Neural cell (in vitro differentiated cells): ENCODE results near the gene TAAR9. TPM values are rescaled to one million over a fixed set of nuclear protein-coding genes. Genes with fewer than 3 reads are reported as not detected.

ENCODE experiments used
- H2AFZ ChIP-seq: fragments of 200-600, 300-800 bp; sonication (generic), shearing (Covaris generic); 2 replicates; pipeline ENCODE4 v1.6.0; 2014; ENCODE audit warnings: low read depth, mild to moderate bottlenecking, antibody characterized with exemption, low read length, moderate library complexity
- H3F3A ChIP-seq: fragments of 200-600 bp; shearing (Covaris generic); 2 replicates; pipeline ENCODE4 v1.6.1; 2016; ENCODE audit warnings: mild to moderate bottlenecking, moderate library complexity, mixed read lengths, antibody characterized with exemption, low read length; ENCODE audit not compliant: insufficient read depth, poor library complexity, severe bottlenecking
- H3K27ac ChIP-seq: fragments of 200-600, 300-800 bp; sonication (generic), shearing (Covaris generic); 2 replicates; pipeline ENCODE4 v1.5.1; 2014; ENCODE audit warnings: mild to moderate bottlenecking, low read length, moderate library complexity
- H3K27me3 ChIP-seq: fragments of 300-800, 200-600 bp; sonication (generic), shearing (Covaris generic); 2 replicates; pipeline ENCODE4 v1.6.0; 2014; ENCODE audit warnings: mild to moderate bottlenecking, low read depth, low read length, moderate library complexity; ENCODE audit not compliant: insufficient read depth
- H3K36me3 ChIP-seq: fragments of 300-800, 200-600 bp; sonication (generic), shearing (Covaris generic); 2 replicates; pipeline ENCODE4 v1.5.1; 2014; ENCODE audit warnings: mild to moderate bottlenecking, antibody characterized with exemption, low read length, moderate library complexity; ENCODE audit not compliant: insufficient read depth
- H3K4me2 ChIP-seq: fragments of 300-800, 200-600 bp; sonication (generic), shearing (Covaris generic); 2 replicates; pipeline ENCODE4 v1.6.0; 2014; ENCODE audit warnings: mild to moderate bottlenecking, low read length
- H3K4me3 ChIP-seq: fragments of 300-800, 200-600 bp; sonication (generic), shearing (Covaris generic); 2 replicates; pipeline ENCODE4 v1.5.1; 2014; ENCODE audit warnings: mild to moderate bottlenecking, low read length, moderate library complexity
- H3K79me2 ChIP-seq: fragments of 200-600 bp; shearing (Covaris generic); replicated peaks from 2 replicates; pipeline ENCODE4 v1.6.0; 2014; ENCODE audit warnings: mild to moderate bottlenecking, low read length, moderate library complexity; ENCODE audit not compliant: insufficient read depth
- H3K9ac ChIP-seq: fragments of 300-800, 200-600 bp; sonication (generic), shearing (Covaris generic); 2 replicates; pipeline ENCODE4 v1.6.1; 2016; ENCODE audit warnings: mild to moderate bottlenecking, low read length, mixed read lengths
- H3K9me2 ChIP-seq: fragments of 200-600 bp; shearing (Covaris generic); 2 replicates; pipeline ENCODE4 v1.6.1; 2016; ENCODE audit warnings: mild to moderate bottlenecking, low read length, mixed read lengths; ENCODE audit not compliant: insufficient read depth
- H3K9me3 ChIP-seq: fragments of 200-600, 300-800 bp; sonication (generic), shearing (Covaris generic); 2 replicates; pipeline ENCODE4 v1.6.1; 2016; ENCODE audit warnings: mild to moderate bottlenecking, mixed run types, low read length, moderate library complexity, mixed read lengths
- H4K20me1 ChIP-seq: fragments of 200-600 bp; shearing (Covaris generic); 2 replicates; pipeline ENCODE4 v1.6.1; 2016; ENCODE audit warnings: mild to moderate bottlenecking, mixed run types; ENCODE audit not compliant: insufficient read depth
- CTCF ChIP-seq: fragments of 450-650 bp; IDR thresholded peaks from 2 replicates; pipeline ENCODE4 v1.5.1; 2014; ENCODE audit warnings: antibody characterized with exemption, mild to moderate bottlenecking, moderate library complexity; ENCODE audit not compliant: poor library complexity, severe bottlenecking
- EP300 ChIP-seq: fragments of 450-650 bp; conservative IDR thresholded peaks from 2 replicates; pipeline ENCODE4 v1.6.1; 2014; ENCODE audit warnings: antibody characterized with exemption, mild to moderate bottlenecking, moderate library complexity; ENCODE audit not compliant: poor library complexity, severe bottlenecking
- EZH2 ChIP-seq: fragments of 200-600, 300-800 bp; shearing (Covaris generic), sonication (generic); IDR thresholded peaks from 2 replicates; pipeline ENCODE4 v1.6.1; 2014; ENCODE audit warnings: antibody characterized with exemption, low read length, borderline replicate concordance, mild to moderate bottlenecking; ENCODE audit not compliant: insufficient read depth, poor library complexity, severe bottlenecking
- MXI1 ChIP-seq: fragments of 450-650 bp; conservative IDR thresholded peaks from 2 replicates; pipeline ENCODE4 v1.6.1; 2014; ENCODE audit warnings: antibody characterized with exemption, mild to moderate bottlenecking; ENCODE audit not compliant: poor library complexity, severe bottlenecking
- POLR2AphosphoS5 ChIP-seq: IDR thresholded peaks from 2 replicates; pipeline ENCODE4 v1.6.1; 2012
- RAD21 ChIP-seq: fragments of 450-650 bp; conservative IDR thresholded peaks from 2 replicates; pipeline ENCODE4 v1.6.1; 2014; ENCODE audit warnings: antibody characterized with exemption, mild to moderate bottlenecking, moderate library complexity
- REST ChIP-seq: IDR thresholded peaks from 2 replicates; pipeline ENCODE4 v1.6.1; 2012; ENCODE audit warnings: borderline replicate concordance
- SMC3 ChIP-seq: fragments of 450-650 bp; conservative IDR thresholded peaks from 2 replicates; pipeline ENCODE4 v1.6.1; 2014; ENCODE audit warnings: antibody characterized with exemption, mild to moderate bottlenecking, moderate library complexity; ENCODE audit not compliant: poor library complexity
- TAF1 ChIP-seq: IDR thresholded peaks from 2 replicates; pipeline ENCODE4 v1.6.1; 2012; ENCODE audit warnings: low read depth
- polyA plus RNA-seq: library from polyadenylated mRNA; depleted of rRNA; stranded (reverse); fragments of >200 nt; gene quantifications from 2 replicates; pipeline ENCODE4 v1.2.3, GENCODE V29; 2014

TAAR9 gene
- polyA plus RNA-seq, 1 donor from 2014 or later: not detected

- TF ChIP-seq EZH2 (no peak), RAD21 (no peak)
Observed at GRCh38 chr6:132495604-132496079, 42.4 kb upstream of the TAAR9 start (continued).

GRCh38 chr6:132496519-132497180 lies 41.4 kb upstream of the TAAR9 start:
- Histone ChIP-seq H3K9ac (no peak overlapping the region), H3K36me3 (no peaks in the 10 kb centered on the region), H2AFZ (no peak overlapping the region), H3K79me2 (peaks cover 6% of the 10 kb centered on the region), H3K27me3 (no peaks in the 10 kb centered on the region), H3K4me3 (no peak overlapping the region), H3K9me3 (no peaks in the 10 kb centered on the region), H4K20me1 (no peaks in the 10 kb centered on the region), H3K4me2 (no peak overlapping the region), H3K9me2 (no peaks in the 10 kb centered on the region), H3F3A (no peaks in the 10 kb centered on the region), H3K27ac (no peak overlapping the region)
- TF ChIP-seq EZH2: no peak
- TF ChIP-seq TAF1: no peak
- no peak for TF ChIP-seq CTCF
- no peak for TF ChIP-seq REST
- TF ChIP-seq EP300: no peak
- TF ChIP-seq POLR2AphosphoS5: no peak
- no peak for TF ChIP-seq MXI1
- TF ChIP-seq SMC3: no peak
- TF ChIP-seq RAD21: no peak

GRCh38 chr6:132498638-132499037 lies 39.4 kb upstream of the TAAR9 start:
- peaks cover 6% of the 10 kb centered on the region for H3K79me2 ChIP-seq
- H3K4me2 ChIP-seq: no peak overlapping the region
- H2AFZ ChIP-seq: no peak overlapping the region
- no peaks in the 10 kb centered on the region for H3K9me2 ChIP-seq
- H3K9ac ChIP-seq: no peak overlapping the region
- no peaks in the 10 kb centered on the region for H4K20me1 ChIP-seq
- no peak overlapping the region for H3K4me3 ChIP-seq
- H3K27me3 ChIP-seq: no peaks in the 10 kb centered on the region
- H3K9me3 ChIP-seq: no peaks in the 10 kb centered on the region
- H3F3A ChIP-seq: no peaks in the 10 kb centered on the region
- no peaks in the 10 kb centered on the region for H3K36me3 ChIP-seq
- TF ChIP-seq MXI1: no peak
- no peak for TF ChIP-seq EP300
- TF ChIP-seq REST: no peak
- no peak for TF ChIP-seq TAF1
- TF ChIP-seq SMC3: no peak
- no peak for TF ChIP-seq EZH2
- no peak for TF ChIP-seq POLR2AphosphoS5
- no peak for TF ChIP-seq RAD21
- no peak for TF ChIP-seq CTCF
- H3K27ac ChIP-seq: no peak overlapping the region
